PFSK-1 (cell line): Measurements from ENCODE around the gene DGKA.

ENCODE experiments used
- FOXP2 ChIP-seq: optimal IDR thresholded peaks from 2 replicates; pipeline ENCODE3; 2011; ENCODE audit warnings: borderline replicate concordance, control low read depth, inconsistent platforms; ENCODE audit not compliant: insufficient read depth; ENCODE audit errors: extremely low read length, extremely low read depth
- POLR2AphosphoS5 ChIP-seq: IDR thresholded peaks from 2 replicates; pipeline ENCODE4 v1.6.1; 2012; ENCODE audit warnings: low read depth, mild to moderate bottlenecking, control low read depth, low read length, moderate library complexity
- REST ChIP-seq, 2 experiments: IDR thresholded peaks; 2 replicates each; pipeline versions ENCODE4 v1.6.1 to v1.8.0; 2011 to 2012; ENCODE audit warnings: low read depth in 2 of 2, low read length in 2 of 2, control low read depth in 1 of 2, inconsistent platforms in 1 of 2, mild to moderate bottlenecking in 1 of 2, moderate library complexity in 1 of 2; ENCODE audit not compliant: insufficient read depth in 1 of 2
- SIN3A ChIP-seq: IDR thresholded peaks from 2 replicates; pipeline ENCODE4 v1.6.1; 2012; ENCODE audit warnings: mild to moderate bottlenecking, low read length, moderate library complexity, borderline replicate concordance; ENCODE audit not compliant: insufficient read depth
- TAF1 ChIP-seq: IDR thresholded peaks from 2 replicates; pipeline ENCODE4 v1.6.1; 2012; ENCODE audit warnings: low read length, control low read depth, borderline replicate concordance; ENCODE audit not compliant: insufficient read depth

DGKA gene

GRCh38 chr12:55938826-55939501 lies 8.0 kb downstream of the DGKA start:
- TF ChIP-seq TAF1 (no peak), REST (IDR thresholded peaks at IDR 0.05; ENCODE audit: insufficient read depth in 1 of 2, low read depth in 2 of 2, low read length in 2 of 2) (no peak), POLR2AphosphoS5 (no peak), FOXP2 (no peak), SIN3A (no peak)

- TF ChIP-seq SIN3A (no peak; the same call in 1 of the 2 replicates), POLR2AphosphoS5 (no peak), REST (IDR thresholded peaks at IDR 0.05; ENCODE audit: insufficient read depth in 1 of 2, low read depth in 2 of 2, low read length in 2 of 2) (no peak), TAF1 (no peak), FOXP2 (no peak)
These were observed 9.2 kb downstream of the DGKA start for GRCh38 chr12:55940065-55940732.

GRCh38 chr12:55942055-55942454 lies 11.1 kb downstream of the DGKA start:
- TF ChIP-seq TAF1 = no peak
- TF ChIP-seq FOXP2 = no peak
- TF ChIP-seq POLR2AphosphoS5 = no peak
- no peak for TF ChIP-seq REST (IDR thresholded peaks at IDR 0.05; ENCODE audit: insufficient read depth in 1 of 2, low read depth in 2 of 2, low read length in 2 of 2)
- no peak for TF ChIP-seq SIN3A

GRCh38 chr12:55942577-55943136 lies 11.7 kb downstream of the DGKA start:
- TF ChIP-seq REST (IDR thresholded peaks at IDR 0.05; ENCODE audit: insufficient read depth in 1 of 2, low read depth in 2 of 2, low read length in 2 of 2) (no peak), TAF1 (no peak), SIN3A (no peak), POLR2AphosphoS5 (no peak), FOXP2 (no peak)
